Brain microvascular endothelial cell (primary cell): ENCODE data around the gene DHTKD1.

ENCODE experiments used
- DNase-seq: peaks from one replicate; pipeline ENCODE4 v3.0.0-alpha.2; 2020
- H3K27ac ChIP-seq: fragments of 250-450 bp; sonication (Bioruptor Pico); 2 replicates; pipeline ENCODE4 v1.5.1; 2020; ENCODE audit warnings: mild to moderate bottlenecking, moderate library complexity
- H3K27me3 ChIP-seq: fragments of 250-450 bp; sonication (Bioruptor Pico); replicated peaks from 2 replicates; pipeline ENCODE4 v1.5.1; 2020; ENCODE audit warnings: mild to moderate bottlenecking
- H3K36me3 ChIP-seq: fragments of 250-450 bp; sonication (Bioruptor Pico); replicated peaks from 2 replicates; pipeline ENCODE4 v1.5.1; 2020; ENCODE audit warnings: mild to moderate bottlenecking
- H3K4me3 ChIP-seq: 2 replicates; pipeline ENCODE4 v1.5.1; 2011; ENCODE audit warnings: low read depth, mild to moderate bottlenecking, control low read depth, low read length, moderate library complexity
- in situ Hi-C: cut with HindIII; loops from 2 replicates; pipeline ENCODE4 v1.10.0; 2017; ENCODE audit warnings: low sequenced_read_pairs, low pct_ligation_motif_present
- TF ChIP-seq, protein P1 (sequence below): IDR thresholded peaks from 2 replicates; pipeline ENCODE4 v1.5.1; 2011; ENCODE audit warnings: low read depth, mild to moderate bottlenecking, moderate library complexity, low read length, control low read depth, inconsistent platforms; ENCODE audit errors: missing control alignments

The DHTKD1 gene

DNA sequence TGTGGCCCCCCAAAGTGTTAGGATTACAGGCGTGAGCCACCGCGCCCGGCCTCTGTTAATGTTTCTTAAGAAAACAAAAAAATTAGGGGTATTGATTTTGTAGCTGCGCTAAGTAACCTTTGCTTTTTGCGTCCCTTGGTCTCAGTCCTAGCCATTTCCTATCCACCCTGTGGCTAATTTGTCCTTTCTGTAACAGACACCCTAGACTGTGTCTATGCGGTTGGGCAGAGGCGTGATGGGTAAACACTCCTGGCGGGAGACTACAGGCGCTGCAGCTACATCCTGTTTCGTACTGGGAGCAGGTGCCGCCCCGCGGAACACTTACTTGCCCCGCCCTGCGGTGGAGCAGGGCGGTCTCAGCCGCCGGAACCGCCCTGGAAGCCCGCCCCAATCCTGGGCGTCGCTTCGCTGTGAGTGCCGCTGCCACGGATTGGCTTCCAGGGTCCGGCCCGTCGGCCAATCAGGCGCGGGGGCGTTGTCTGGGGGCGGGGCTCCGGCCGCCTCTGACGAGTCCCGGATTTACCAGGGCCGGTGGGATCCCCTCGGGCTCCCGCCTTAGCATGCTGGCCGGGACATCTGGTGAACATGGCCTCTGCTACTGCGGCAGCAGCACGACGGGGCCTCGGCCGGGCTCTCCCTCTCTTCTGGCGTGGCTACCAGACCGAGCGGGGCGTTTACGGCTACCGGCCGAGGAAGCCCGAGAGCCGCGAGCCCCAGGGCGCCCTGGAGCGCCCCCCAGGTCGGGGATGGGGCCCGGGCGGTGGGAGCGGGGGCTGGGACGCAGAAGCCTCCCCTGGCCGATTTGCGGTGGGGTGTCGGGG is at the start of gene DHTKD1:
Gene DHTKD1, plus strand, starts transcription at position 506 of the 821 bp plus-strand sequence. Its CDS starts 80 bp downstream, at position 586.
- no peaks in the 10 kb centered on the region for H3K27me3 ChIP-seq
- H3K36me3 ChIP-seq, result no peaks in the 10 kb centered on the region
- peak; percentile 95 for DNase-seq
- peak within 1 kb of the TSS; percentile 53 for H3K27ac ChIP-seq
- H3K4me3 ChIP-seq, result peak within 1 kb of the TSS; percentile 81
- TF ChIP-seq, protein P1, sequence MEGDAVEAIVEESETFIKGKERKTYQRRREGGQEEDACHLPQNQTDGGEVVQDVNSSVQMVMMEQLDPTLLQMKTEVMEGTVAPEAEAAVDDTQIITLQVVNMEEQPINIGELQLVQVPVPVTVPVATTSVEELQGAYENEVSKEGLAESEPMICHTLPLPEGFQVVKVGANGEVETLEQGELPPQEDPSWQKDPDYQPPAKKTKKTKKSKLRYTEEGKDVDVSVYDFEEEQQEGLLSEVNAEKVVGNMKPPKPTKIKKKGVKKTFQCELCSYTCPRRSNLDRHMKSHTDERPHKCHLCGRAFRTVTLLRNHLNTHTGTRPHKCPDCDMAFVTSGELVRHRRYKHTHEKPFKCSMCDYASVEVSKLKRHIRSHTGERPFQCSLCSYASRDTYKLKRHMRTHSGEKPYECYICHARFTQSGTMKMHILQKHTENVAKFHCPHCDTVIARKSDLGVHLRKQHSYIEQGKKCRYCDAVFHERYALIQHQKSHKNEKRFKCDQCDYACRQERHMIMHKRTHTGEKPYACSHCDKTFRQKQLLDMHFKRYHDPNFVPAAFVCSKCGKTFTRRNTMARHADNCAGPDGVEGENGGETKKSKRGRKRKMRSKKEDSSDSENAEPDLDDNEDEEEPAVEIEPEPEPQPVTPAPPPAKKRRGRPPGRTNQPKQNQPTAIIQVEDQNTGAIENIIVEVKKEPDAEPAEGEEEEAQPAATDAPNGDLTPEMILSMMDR, result peak; percentile 48
- in situ Hi-C loops, result no loop called here

DNA sequence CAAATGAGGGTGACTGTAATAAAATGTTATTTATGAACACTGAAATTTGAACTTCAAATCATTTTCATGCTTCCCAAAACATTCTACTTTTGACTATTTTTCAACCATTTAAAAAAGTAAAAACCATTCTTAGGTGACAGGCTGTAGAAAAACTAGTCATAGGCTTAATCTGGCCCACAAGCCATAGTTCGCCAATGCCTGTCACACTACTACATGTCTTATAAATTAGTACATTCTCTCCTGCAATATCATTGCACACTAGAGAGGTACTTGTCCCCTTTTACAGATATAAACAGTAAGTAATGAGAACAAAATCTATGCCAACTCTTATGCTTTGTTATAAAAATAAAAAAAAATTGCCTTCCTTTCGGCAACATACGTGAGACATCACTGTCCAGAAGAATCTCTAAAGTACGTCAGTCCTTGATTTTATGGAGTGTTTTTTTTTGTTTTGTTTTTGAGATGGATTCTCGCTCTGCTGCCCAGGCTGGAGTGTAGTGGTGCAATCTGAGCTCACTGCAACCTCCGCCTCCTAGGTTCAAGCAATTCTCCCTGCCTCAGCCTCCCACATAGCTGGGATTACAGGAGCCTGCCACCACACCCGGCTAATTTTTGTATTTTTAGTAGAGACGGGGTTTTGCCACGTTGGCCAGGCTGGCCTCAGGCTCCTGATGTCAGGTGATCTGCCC is 49.3 kb upstream of the DHTKD1 start:
- TF ChIP-seq, protein P1, result no peak
- peak overlapping the region; percentile 43 for H3K27ac ChIP-seq

DNA sequence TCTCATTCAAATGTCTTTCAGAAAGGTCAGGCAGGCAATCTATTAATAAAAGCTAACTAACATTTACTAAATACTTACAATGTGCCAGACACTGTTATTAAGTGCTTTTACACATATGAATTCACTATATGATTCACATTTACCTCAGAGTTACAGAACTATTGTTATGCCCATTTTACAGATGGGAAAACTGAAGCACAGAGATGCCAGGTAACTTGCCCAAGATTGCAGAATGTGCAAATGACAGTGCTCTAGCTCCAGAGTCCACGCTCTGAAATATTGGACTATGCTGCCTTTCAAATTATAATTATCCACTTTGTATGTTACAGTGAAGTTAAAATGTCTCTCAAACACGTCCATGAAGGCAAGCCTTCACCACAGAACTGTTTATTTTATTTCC is 48.2 kb upstream of the DHTKD1 start:
- TF ChIP-seq, protein P1, result no peak
- Histone ChIP-seq H3K36me3 (peaks cover 3% of the 10 kb centered on the region), H3K27me3 (no peaks in the 10 kb centered on the region), H3K4me3 (no peak overlapping the region), H3K27ac (no peak overlapping the region)
- no peak for DNase-seq
- in situ Hi-C loops, result no loop called here

More for the DNA sequence above, 49.3 kb upstream of the DHTKD1 start:
- DNase-seq, result no peak
- in situ Hi-C loops, result no loop called here
- Histone ChIP-seq H3K36me3 (no peaks in the 10 kb centered on the region), H3K27me3 (no peaks in the 10 kb centered on the region), H3K4me3 (no peak overlapping the region)

GRCh38 chr10:12022580-12023257 is 46.0 kb upstream of the DHTKD1 start:
- H3K27ac ChIP-seq, result no peak overlapping the region
- in situ Hi-C loops, result no loop called here
- DNase-seq, result no peak
- TF ChIP-seq, protein P1, result no peak
- H3K27me3 ChIP-seq, result no peaks in the 10 kb centered on the region
- peaks cover 3% of the 10 kb centered on the region for H3K36me3 ChIP-seq
- no peak overlapping the region for H3K4me3 ChIP-seq

- Histone ChIP-seq H3K27ac (no peak overlapping the region), H3K27me3 (no peaks in the 10 kb centered on the region)
- TF ChIP-seq, protein P1, result no peak
Measured at GRCh38 chr10:12025591-12025990, 43.2 kb upstream of the DHTKD1 start.

More at GRCh38 chr10:12025591-12025990, 43.2 kb upstream of the DHTKD1 start:
- Histone ChIP-seq H3K4me3 (no peak overlapping the region), H3K36me3 (peaks cover 15% of the 10 kb centered on the region)
- DNase-seq, result no peak
- in situ Hi-C loops, result no loop called here
